Retinal pigment epithelial cell (primary cell): ENCODE measurements around the gene TLK2.
A peak's percentile ranks its signal among the peaks of the same experiment; 100 is the strongest.
"Not testable (repeated sequence)": the region's sequence is repeated elsewhere in the genome, so short reads cannot be mapped to it uniquely, and the experiment has no call there.

ENCODE experiments used
- DNase-seq: peaks from one replicate; pipeline ENCODE4 v3.0.0-alpha.2; 2010; ENCODE audit warnings: low read depth
- H3K4me3 ChIP-seq: 2 replicates; pipeline ENCODE4 v1.5.1; 2011; ENCODE audit warnings: mild to moderate bottlenecking, low read length, control low read depth, moderate library complexity
- CTCF ChIP-seq: conservative IDR thresholded peaks from 2 replicates; pipeline ENCODE4 v1.5.1; 2011; ENCODE audit warnings: low read depth, low read length, control low read depth, inconsistent platforms

TLK2 gene

GRCh38 chr17:62478424-62478879, at the start of gene TLK2:
Gene TLK2 (plus strand): TSS chr17:62478825. CDS start chr17:62481126, 2,301 bp downstream.
- no peak for TF ChIP-seq CTCF
- DNase-seq, result peak; percentile 29
- H3K4me3 ChIP-seq, result peak within 1 kb of the TSS; percentile 75

- H3K4me3 ChIP-seq, DNase-seq: not testable (repeated sequence)
Observed at GRCh38 chr17:62435251-62435650, 43.4 kb upstream of the TLK2 start.

GRCh38 chr17:62441181-62441580, 37.4 kb upstream of the TLK2 start:
- H3K4me3 ChIP-seq, DNase-seq: not testable (repeated sequence)

- no peak for DNase-seq
- no peak for TF ChIP-seq CTCF
- no peak overlapping the region for H3K4me3 ChIP-seq
Observed at GRCh38 chr17:62444063-62444462, 34.6 kb upstream of the TLK2 start.

GRCh38 chr17:62445791-62446190, 32.8 kb upstream of the TLK2 start:
- not testable (repeated sequence) for H3K4me3 ChIP-seq, DNase-seq

GRCh38 chr17:62452195-62452594, 26.4 kb upstream of the TLK2 start:
- H3K4me3 ChIP-seq, DNase-seq: not testable (repeated sequence)

GRCh38 chr17:62453041-62453440, 25.6 kb upstream of the TLK2 start:
- DNase-seq, H3K4me3 ChIP-seq: not testable (repeated sequence)

- not testable (repeated sequence) for DNase-seq
Observed at GRCh38 chr17:62453656-62454055, 25.0 kb upstream of the TLK2 start.

GRCh38 chr17:62454111-62454510, 24.5 kb upstream of the TLK2 start:
- H3K4me3 ChIP-seq, DNase-seq: not testable (repeated sequence)

More at GRCh38 chr17:62453656-62454055, 25.0 kb upstream of the TLK2 start:
- not testable (repeated sequence) for H3K4me3 ChIP-seq

- DNase-seq, result no peak
- no peak for TF ChIP-seq CTCF
- no peak overlapping the region for H3K4me3 ChIP-seq
Observed at GRCh38 chr17:62456016-62456415, 22.6 kb upstream of the TLK2 start.

- H3K4me3 ChIP-seq, result not testable (repeated sequence)
- DNase-seq, result peak; percentile 32
Observed at GRCh38 chr17:62458483-62458882, 20.1 kb upstream of the TLK2 start.

- H3K4me3 ChIP-seq, DNase-seq: not testable (repeated sequence)
Observed at GRCh38 chr17:62464422-62464821, 14.2 kb upstream of the TLK2 start.

GRCh38 chr17:62465271-62465670, 13.4 kb upstream of the TLK2 start:
- DNase-seq, H3K4me3 ChIP-seq: not testable (repeated sequence)

GRCh38 chr17:62470666-62471379, 7.8 kb upstream of the TLK2 start:
- DNase-seq, result peak; percentile 33
- H3K4me3 ChIP-seq, result not testable (repeated sequence)

GRCh38 chr17:62471380-62471880, 7.2 kb upstream of the TLK2 start:
- not testable (repeated sequence) for DNase-seq

More at GRCh38 chr17:62471380-62471880, 7.2 kb upstream of the TLK2 start:
- not testable (repeated sequence) for H3K4me3 ChIP-seq
